Stimulated activated CD8-positive, alpha-beta memory T cell treated with anti-CD3 and anti-CD28 coated beads, Interleukin-7, amount 100 ng/mL, for 24 hours (primary cell): ENCODE results near the gene IQSEC1.

Source experiments
- DNase-seq: peaks from one replicate; pipeline ENCODE4 v3.0.0-alpha.2; 2020; ENCODE audit warnings: low read depth

The IQSEC1 gene

GRCh38 chr3:12984023-12984823, 89.0 kb downstream of the IQSEC1 start:
- DNase-seq = peak; percentile 26

GRCh38 chr3:12983319-12983718, 89.9 kb downstream of the IQSEC1 start:
- DNase-seq = no peak

- no peak for DNase-seq
Observed at GRCh38 chr3:12982619-12983101, 90.6 kb downstream of the IQSEC1 start.

GRCh38 chr3:12981306-12982275, 91.6 kb downstream of the IQSEC1 start:
- DNase-seq = no peak

GRCh38 chr3:12980596-12981290, 92.5 kb downstream of the IQSEC1 start:
- DNase-seq = no peak

GRCh38 chr3:12979947-12980487, 93.2 kb downstream of the IQSEC1 start:
- DNase-seq = no peak

- DNase-seq = no peak
Observed at GRCh38 chr3:12979151-12979946, 93.9 kb downstream of the IQSEC1 start.

GRCh38 chr3:12978682-12979081, 94.5 kb downstream of the IQSEC1 start:
- no peak for DNase-seq

GRCh38 chr3:12977117-12977808, 96.0 kb downstream of the IQSEC1 start:
- no peak for DNase-seq

GRCh38 chr3:12975748-12976522, 97.3 kb downstream of the IQSEC1 start:
- DNase-seq = no peak

- DNase-seq = no peak
Observed at GRCh38 chr3:12974819-12975218, 98.4 kb downstream of the IQSEC1 start.

GRCh38 chr3:12974334-12974733, 98.9 kb downstream of the IQSEC1 start:
- DNase-seq = no peak

GRCh38 chr3:12973827-12974226, 99.4 kb downstream of the IQSEC1 start:
- no peak for DNase-seq

- DNase-seq = no peak
Observed at GRCh38 chr3:12972781-12973702, 100.2 kb downstream of the IQSEC1 start.

- DNase-seq = no peak
Observed at GRCh38 chr3:12972043-12972442, 101.2 kb downstream of the IQSEC1 start.

GRCh38 chr3:12970684-12971083, 102.5 kb downstream of the IQSEC1 start:
- no peak for DNase-seq

GRCh38 chr3:12969486-12969885, 103.7 kb downstream of the IQSEC1 start:
- DNase-seq = no peak

- no peak for DNase-seq
Observed at GRCh38 chr3:12968541-12968940, 104.7 kb downstream of the IQSEC1 start.
